DMS53 treated with DMSO at 0.1 percent for 48 hours (cell line): Measurements from ENCODE around the gene SLC9C1.
"Not testable (repeated sequence)": the region's sequence is repeated elsewhere in the genome, so short reads cannot be mapped to it uniquely, and the experiment has no call there.

ENCODE experiments used
- DNase-seq: peaks from one replicate; lab custom pipeline; 2025; ENCODE audit not compliant: unreplicated experiment; lab: John Stamatoyannopoulos, UW

The SLC9C1 gene

GRCh38 chr3:112199622-112200316, 94.2 kb downstream of the SLC9C1 start:
- DNase-seq: no peak

DNA sequence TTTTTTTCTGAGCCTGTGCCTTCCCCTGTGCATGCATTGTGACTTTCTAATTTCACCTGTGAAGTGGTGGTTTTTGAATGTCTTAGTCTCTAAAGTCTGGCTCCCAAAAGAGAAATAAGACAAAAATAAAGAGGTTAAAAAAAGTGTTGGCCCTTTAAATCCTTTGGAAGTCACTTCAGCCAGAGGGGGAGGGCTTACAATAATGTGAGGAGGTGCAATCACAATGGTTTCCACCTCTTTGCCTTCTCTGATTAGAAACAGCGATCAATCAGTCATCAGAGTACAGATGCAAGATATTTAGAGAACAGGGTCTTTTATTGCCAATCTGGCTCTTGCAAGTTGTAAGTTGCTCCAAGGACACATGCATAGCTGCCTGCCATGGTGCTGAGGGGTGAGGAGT, 96.9 kb downstream of the SLC9C1 start:
- no peak for DNase-seq

DNA sequence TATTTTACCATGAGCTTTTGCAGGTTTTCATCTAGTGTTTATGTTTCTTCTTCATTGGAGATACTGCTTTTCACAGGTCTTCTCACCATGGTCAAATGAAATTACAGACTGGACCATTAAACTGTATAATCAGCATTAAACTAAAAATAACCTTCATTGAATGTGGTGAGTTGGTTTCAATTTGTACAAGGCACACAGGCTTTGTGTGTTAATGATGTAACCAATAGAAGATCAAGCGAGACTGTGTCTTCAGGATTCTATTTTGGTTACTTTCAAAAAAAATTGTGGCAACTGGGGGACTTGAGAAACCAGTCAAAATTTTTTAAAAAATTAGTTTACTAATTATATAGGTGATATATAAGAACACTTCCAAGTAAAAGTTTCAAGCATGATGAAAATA, 106.7 kb downstream of the SLC9C1 start:
- DNase-seq: no peak

DNA sequence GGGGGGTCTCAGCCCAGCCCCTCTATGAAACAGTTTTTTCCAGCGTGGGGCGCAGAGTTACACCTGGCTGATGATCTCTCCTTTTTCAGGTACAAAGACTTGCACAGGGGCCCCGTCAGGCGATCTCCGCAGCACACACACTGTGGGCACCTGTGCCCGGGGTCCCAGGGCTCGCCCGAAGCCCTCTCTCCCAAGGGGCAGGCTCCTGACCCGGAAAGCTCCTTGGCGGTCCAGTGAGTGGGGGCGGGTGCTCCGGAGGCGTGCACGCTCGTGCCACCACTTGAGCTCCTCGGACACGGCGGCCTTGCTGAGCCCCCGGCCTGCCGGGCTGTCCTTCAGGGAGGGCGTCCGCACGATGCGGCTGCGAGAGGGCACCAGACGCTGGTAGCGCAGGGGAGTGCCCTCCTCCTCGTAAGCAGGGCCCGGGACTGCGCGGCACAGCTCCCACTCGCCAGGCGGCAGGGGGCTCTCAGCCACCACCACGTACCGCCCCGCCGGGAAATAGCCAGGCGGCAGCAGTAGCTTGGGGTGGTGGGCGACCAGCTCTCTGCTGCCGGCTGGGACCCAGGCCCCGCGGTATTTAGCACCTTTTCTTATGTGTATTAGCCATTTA, 108.5 kb downstream of the SLC9C1 start:
- DNase-seq: not testable (repeated sequence)

GRCh38 chr3:112175646-112176045, 118.4 kb downstream of the SLC9C1 start:
- DNase-seq: no peak

- DNase-seq: no peak
Observed at GRCh38 chr3:112175037-112175436, 119.0 kb downstream of the SLC9C1 start.

- no peak for DNase-seq
Observed at GRCh38 chr3:112171144-112171543, 122.9 kb downstream of the SLC9C1 start.

- no peak for DNase-seq
Observed at GRCh38 chr3:112170046-112170445, 124.0 kb downstream of the SLC9C1 start.

DNA sequence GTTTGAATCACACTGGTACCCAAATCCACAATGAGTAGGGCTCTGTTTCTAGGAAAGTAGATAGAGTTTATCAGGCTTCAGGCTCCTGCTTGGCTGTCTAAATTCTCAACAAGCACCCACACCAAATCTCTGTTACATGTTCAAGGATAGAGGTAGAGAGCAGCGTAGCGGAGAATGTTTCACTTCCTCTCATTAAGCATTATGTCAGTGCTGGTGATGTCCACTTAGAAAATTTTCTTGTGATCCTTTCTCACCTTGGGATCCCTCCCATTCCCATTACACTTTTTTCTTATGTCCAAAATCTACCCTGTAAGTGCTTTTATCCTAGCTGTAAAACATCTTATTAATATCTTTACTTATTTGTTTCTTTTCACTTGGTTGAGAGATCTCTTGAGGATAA, 126.3 kb downstream of the SLC9C1 start:
- DNase-seq: no peak

DNA sequence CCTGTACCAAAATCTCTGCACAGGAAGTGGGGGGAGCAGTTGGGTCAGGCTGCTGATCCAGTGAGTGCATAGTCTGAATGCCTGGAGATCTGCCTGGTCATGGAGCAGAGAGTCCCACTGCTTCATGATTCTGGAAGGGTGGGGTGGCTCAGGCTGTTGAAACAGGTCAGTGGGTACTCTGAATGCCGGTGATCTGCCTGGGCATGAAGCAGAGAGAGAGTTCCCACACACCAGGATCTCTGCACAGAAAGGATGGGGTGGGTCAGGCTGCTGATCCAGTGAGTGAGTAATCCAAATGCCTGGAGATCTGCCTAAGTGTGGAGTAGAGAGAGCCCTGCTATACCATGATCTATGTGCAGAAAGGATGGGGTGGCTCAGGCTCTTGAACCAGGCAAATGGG, 144.9 kb downstream of the SLC9C1 start:
- DNase-seq: no peak

DNA sequence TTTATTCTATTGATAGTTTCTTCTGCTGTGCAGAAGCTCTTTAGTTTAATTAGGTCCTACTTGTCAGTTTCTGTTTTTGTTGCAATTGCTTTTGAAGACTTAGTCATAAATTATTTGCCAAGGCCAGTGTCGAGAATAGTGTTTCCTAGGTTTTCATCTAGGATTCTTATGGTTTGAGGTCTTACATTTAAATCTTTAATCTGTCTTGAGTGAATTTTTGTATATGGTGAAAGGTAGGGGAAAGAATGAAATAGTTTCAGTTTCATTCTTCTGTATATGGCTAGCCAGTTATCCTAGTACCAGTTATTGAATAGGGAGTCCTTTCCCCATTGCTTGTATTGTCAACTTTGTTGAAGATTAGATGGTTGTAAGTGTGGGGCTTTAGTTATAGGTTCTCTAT, 150.3 kb downstream of the SLC9C1 start:
- no peak for DNase-seq

- DNase-seq: no peak
Observed at GRCh38 chr3:112143251-112143650, 150.8 kb downstream of the SLC9C1 start.

- no peak for DNase-seq
Observed at GRCh38 chr3:112141293-112141692, 152.7 kb downstream of the SLC9C1 start.

- no peak for DNase-seq
Observed at GRCh38 chr3:112140584-112140983, 153.4 kb downstream of the SLC9C1 start.

DNA sequence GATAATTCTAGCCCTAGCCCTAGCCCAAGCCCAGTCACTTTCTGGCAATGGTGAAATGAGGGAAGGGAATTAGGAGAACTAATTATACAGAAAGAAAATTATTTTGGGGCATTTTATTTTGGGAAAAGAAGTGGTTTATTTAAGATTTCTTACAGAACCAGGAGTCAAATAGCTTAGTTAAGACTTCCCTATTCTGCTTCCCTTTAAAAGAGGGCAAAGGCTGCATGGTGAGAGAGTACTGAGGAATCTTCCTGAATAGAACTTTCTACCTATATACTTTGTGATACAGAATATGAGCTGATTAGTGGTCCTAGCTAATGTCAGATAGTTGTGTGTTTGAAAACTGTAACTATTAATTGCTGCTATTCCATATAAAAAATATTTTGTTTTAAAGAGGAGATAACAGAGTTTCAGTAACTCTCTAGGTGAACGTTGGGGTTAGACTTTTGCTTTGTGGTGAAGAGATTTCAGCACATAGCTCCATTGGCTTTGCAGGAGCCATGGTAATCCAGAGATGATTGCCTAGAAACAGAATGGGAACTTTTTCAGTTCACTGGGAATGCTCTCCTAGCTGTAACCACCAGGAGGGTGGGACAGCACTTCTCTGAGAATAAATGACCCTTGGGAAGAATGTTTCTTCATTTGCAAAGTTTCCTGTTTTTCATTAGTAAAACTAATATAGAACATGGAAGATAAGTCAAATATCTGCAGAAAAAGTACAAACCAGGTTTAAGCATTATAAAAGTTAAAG, 155.6 kb downstream of the SLC9C1 start:
- no peak for DNase-seq

DNA sequence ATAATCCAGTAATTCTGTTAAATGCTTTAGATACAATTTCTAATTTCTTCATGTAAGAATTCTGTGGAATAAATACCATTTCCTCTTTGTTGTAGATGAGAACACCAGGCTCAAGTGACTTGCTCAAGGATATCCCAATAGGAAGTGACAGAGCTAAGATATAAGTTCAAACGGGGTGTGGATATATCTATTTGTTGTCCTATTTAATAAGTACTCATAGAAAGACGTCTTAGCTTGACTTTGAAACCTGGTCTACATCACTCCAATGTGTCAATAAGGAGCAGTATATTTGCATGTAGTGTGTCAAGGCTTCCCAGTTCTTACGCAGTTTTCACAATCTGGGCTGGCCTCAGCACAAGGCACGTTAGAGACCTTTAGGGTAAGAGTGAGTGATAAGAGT, 156.2 kb downstream of the SLC9C1 start:
- DNase-seq: no peak

- peak; percentile 33 for DNase-seq
Observed at GRCh38 chr3:112136959-112137693, 156.9 kb downstream of the SLC9C1 start.

DNA sequence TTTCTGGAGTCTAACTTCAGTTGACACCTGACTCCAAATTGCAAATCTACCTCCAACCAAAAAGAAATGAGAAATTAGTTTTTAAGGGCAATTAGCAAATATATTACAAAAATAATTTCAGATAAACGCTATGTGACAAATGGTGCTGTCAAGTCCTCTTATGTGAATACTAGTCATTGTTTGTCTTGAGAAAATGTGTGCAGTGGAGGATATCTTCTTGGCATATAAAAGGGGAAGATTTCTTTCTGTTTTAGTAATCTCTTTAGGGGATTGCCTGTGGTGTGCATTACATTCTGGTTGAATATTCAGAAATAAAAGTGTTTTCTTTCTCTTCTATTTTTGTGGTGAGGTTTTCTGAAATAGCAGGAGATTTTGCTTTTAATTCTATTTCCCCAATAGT, 158.0 kb downstream of the SLC9C1 start:
- no peak for DNase-seq

DNA sequence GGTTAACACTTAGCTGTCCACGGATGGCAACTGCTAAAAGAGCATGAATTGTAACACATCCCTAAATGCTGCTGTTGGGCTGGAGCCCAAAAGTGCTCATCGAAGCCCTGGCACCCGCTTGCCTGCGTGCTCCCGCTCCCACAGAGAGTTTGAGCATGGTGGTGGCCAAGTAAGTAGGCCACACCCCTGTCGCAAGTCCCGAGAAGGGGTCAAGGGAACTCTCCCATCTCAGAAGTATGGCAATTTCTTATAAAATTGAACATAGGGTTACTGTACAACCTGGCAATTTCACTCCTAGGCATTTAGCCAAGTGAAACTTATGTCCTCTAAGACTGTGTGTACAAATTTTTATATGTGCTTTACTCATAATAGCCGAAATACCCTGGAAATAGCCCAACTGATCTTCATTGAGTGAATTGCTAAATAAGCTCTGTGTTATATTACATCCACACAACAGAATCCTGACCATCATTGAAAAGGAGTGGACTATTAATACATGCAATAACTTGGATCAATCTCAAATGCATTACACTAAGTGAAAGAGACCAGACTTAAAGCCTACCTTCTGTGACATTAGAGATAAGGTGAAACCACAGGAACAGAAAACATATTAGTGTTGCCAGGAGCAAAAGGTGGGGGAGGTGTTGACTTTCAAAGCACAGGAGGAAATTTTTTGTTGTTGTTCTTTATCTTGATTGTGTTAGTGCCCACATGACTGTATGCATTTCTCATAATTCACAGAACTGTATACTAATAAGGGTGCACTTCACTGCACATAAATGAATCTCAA, 159.5 kb downstream of the SLC9C1 start:
- DNase-seq: peak; percentile 1

GRCh38 chr3:112133626-112134334, 160.2 kb downstream of the SLC9C1 start:
- no peak for DNase-seq
